ENCODE results near the gene ZFYVE21. TPM values are rescaled to one million over a fixed set of nuclear protein-coding genes. Genes with fewer than 3 reads are reported as not detected.

The ZFYVE21 gene
- total RNA-seq, 1 experiment from 2014 or later: 31.3 TPM

DNA sequence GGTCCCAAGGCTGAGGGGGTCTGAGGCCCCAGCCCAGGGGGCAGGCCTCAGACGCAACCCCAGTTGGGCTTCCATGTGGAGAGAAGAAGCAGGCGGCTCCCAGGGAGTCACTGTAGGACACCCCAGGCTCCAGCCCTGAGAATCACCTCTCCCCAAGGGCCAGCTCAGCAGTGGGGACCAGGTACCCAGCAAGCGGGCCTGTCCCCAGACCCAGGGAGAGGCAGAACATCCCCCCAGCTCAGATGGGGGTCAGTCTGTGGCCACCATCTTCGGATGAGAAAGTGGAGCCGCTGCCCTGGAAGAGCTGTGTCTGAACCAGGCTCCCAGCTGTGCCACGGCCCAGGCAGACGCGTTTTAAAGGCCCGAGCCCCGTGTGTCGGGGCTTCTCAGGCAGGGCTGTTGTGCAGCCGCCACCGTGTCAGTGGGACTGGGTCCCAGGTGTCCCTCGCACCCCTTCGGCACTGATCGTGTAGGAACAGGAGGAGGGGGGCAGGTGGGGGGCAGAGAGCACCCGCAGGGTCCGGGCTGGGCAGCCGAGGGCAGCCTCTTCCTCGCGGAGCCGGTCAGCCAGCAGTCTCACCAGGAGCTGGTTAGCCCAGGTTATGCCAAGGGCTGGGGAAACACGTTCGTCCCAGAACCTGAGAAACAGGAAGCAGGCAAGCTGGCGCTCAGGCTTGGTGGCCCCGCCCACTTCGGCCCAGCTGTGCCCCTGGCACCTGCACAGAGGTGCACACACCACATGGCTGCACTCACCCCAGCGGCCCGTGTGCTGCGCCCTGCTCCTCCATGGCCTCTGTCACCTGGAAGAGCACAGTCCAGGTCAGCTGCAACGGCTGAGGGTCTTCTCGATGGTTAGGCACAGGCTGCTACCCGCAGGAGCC, 17.0 kb upstream of the ZFYVE21 start (continued):
- no peak for TF ChIP-seq SRF (IDR thresholded peaks at IDR 0.05; ENCODE audit: low read depth)

GRCh38 chr14:103699261-103699661, 16.3 kb upstream of the ZFYVE21 start:
- ATAC-seq: no peak; the same call in 1 of the 2 replicates
- no peaks in the 10 kb centered on the region for H3K9me2 ChIP-seq (ENCODE audit: insufficient read depth)
- intact Hi-C loops (cut with micrococcal nuclease): no loop called here
- H3K27me3 ChIP-seq (ENCODE audit: insufficient read depth, low read length): no peaks in the 10 kb centered on the region
- peaks cover 7% of the 10 kb centered on the region; the same call in 1 of the 2 replicates for H3K79me2 ChIP-seq (ENCODE audit: insufficient read depth, low read length)
- no peak overlapping the region for H3K4me3 ChIP-seq (replicated peaks in 1 of 2; ENCODE audit: low read depth in 1 of 2, low read length in 2 of 2)
- BruUV-seq (replicated peaks): no TSS peak
- no peak overlapping the region for H3K27ac ChIP-seq (ENCODE audit: low read depth, low read length)
- POLR2A ChIA-PET: no interaction called here
- H3K4me1 ChIP-seq (ENCODE audit: control insufficient read depth in 1 of 2, insufficient read depth in 2 of 2, low read length in 2 of 2): no peaks in the 10 kb centered on the region
- H3K36me3 ChIP-seq (ENCODE audit: control insufficient read depth in 1 of 2, insufficient read depth in 2 of 2, low read length in 2 of 2): peaks cover 2 to 5% of the 10 kb centered on the region in 2 experiments; a peak in 3 of 4 replicates
- no peak overlapping the region for H3K9ac ChIP-seq (ENCODE audit: low read length)
- no peak overlapping the region for H2AFZ ChIP-seq (ENCODE audit: low read depth, low read length, poor library complexity, severe bottlenecking)
- H3K9me3 ChIP-seq (ENCODE audit: control insufficient read depth in 1 of 2, insufficient read depth in 1 of 2, low read depth in 1 of 2, low read length in 2 of 2): no peaks in the 10 kb centered on the region
- H3K4me2 ChIP-seq (ENCODE audit: low read length): no peak overlapping the region
- no peaks in the 10 kb centered on the region for H4K20me1 ChIP-seq (ENCODE audit: insufficient read depth)
- CTCF ChIA-PET: no interaction called here
- RAD21 ChIA-PET (ENCODE audit: low non-redundant PET in 1 of 2, low total read pairs in 2 of 2, uncharacterized antibody in 2 of 2, unreplicated experiment in 2 of 2): no interaction called here
- TF ChIP-seq ATF3 (IDR thresholded peaks at IDR 0.05) (no peak), EZH2phosphoT487 (IDR thresholded peaks at IDR 0.05; ENCODE audit: borderline replicate concordance) (no peak), ELF1 (IDR thresholded peaks at IDR 0.05; ENCODE audit: borderline replicate concordance, low read depth) (no peak), FOSL1 (IDR thresholded peaks at IDR 0.05; ENCODE audit: low read depth) (no peak), REST (IDR thresholded peaks at IDR 0.05; ENCODE audit: low read depth) (no peak), ZNF274 (IDR thresholded peaks at IDR 0.05; ENCODE audit: low read depth, low read length) (no peak), EGR1 (IDR thresholded peaks at IDR 0.05; ENCODE audit: low read depth) (no peak), POLR2AphosphoS5 (IDR thresholded peaks at IDR 0.05; ENCODE audit: low read depth, low read length) (no peak), SP1 (IDR thresholded peaks at IDR 0.05; ENCODE audit: low read depth) (no peak), SIN3A (IDR thresholded peaks at IDR 0.05; ENCODE audit: low read depth) (no peak), RAD21 (IDR thresholded peaks at IDR 0.05; ENCODE audit: low read depth) (no peak), SRF (IDR thresholded peaks at IDR 0.05; ENCODE audit: low read depth) (no peak), EZH2 (IDR thresholded peaks at IDR 0.05) (no peak), CEBPB (IDR thresholded peaks at IDR 0.05; ENCODE audit: low read depth) (no peak), TCF7L2 (IDR thresholded peaks at IDR 0.05; ENCODE audit: borderline replicate concordance, extremely low read depth, insufficient read depth, insufficient read length) (no peak), YY1 (IDR thresholded peaks at IDR 0.05; ENCODE audit: extremely low read depth, insufficient replicate concordance, low read depth, low read length) (no peak), POLR2A (IDR thresholded peaks at IDR 0.05; ENCODE audit: borderline replicate concordance, extremely low read depth, insufficient read depth, insufficient read length) (no peak), ZFX (IDR thresholded peaks at IDR 0.05) (no peak)
- TF ChIP-seq, protein P1, sequence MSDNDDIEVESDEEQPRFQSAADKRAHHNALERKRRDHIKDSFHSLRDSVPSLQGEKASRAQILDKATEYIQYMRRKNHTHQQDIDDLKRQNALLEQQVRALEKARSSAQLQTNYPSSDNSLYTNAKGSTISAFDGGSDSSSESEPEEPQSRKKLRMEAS (IDR thresholded peaks at IDR 0.05): no peak
- no peak for DNase-seq (ENCODE audit: low read depth, low spot score)
